ENCODE results near the gene CAMK1.

Gene CAMK1

GRCh38 chr3:9809239-9809614 is 39.5 kb upstream of the CAMK1 start:
- Histone ChIP-seq H3K79me2 (no peaks in the 10 kb centered on the region), H3K36me3 (ENCODE audit: control insufficient read depth, insufficient read depth, low read length) (no peaks in the 10 kb centered on the region)
- no peak for TF ChIP-seq CTCF (IDR thresholded peaks at IDR 0.05)

DNA sequence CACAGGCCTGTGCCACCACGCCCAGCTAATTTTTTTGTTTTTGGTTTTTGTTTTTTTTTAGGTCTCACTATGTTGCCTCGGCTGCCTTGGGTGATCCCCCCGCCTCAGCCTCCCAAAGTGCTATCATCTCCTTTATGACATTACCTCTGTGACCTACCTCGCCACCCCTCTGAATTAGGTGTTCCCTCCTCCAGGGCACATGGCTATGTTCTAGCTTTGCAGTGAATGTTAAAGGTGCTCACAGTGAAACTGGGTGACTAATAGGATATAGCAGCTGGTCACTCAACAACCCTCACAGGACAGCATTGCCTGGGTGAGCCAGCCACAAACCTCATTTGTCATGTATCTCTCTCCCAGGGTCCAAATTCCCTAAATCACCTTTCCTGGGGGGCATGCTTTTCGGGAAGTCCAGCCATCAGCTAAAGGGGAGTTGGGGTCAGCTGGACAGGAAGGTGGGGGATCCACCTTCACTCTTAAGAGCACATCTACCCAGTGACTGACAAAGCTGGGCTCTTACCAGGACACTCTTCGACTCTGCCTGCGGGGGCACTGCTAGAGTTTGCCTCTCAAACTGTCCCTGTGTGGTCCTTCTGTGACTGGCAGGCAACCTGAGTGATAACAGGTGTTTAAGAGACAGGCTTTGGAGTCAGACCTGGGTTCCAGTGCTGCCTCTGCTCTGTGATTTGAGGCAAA is 38.7 kb upstream of the CAMK1 start:
- Histone ChIP-seq H3K9ac (no peak overlapping the region), H3K9me3 (ENCODE audit: control insufficient read depth, low read length) (no peaks in the 10 kb centered on the region), H3K27ac (peak overlapping the region; percentile 76), H3K79me2 (no peaks in the 10 kb centered on the region), H3K27me3 (ENCODE audit: control insufficient read depth, insufficient read depth, low read length) (no peaks in the 10 kb centered on the region), H2AFZ (no peak overlapping the region), H3K4me3 (ENCODE audit: low read depth, low read length) (no peak overlapping the region), H3K4me2 (ENCODE audit: low read length) (no peak overlapping the region), H3K36me3 (ENCODE audit: control insufficient read depth, insufficient read depth, low read length) (no peaks in the 10 kb centered on the region), H3K4me1 (peaks cover 6% of the 10 kb centered on the region)
- no peak for TF ChIP-seq CTCF (IDR thresholded peaks at IDR 0.05)

More at GRCh38 chr3:9809239-9809614, 39.5 kb upstream of the CAMK1 start:
- Histone ChIP-seq H3K27ac (peak overlapping the region; percentile 76), H3K4me1 (peaks cover 6% of the 10 kb centered on the region), H3K4me3 (ENCODE audit: low read depth, low read length) (peak overlapping the region; percentile 82), H3K9me3 (ENCODE audit: control insufficient read depth, low read length) (no peaks in the 10 kb centered on the region), H3K9ac (no peak overlapping the region), H3K27me3 (ENCODE audit: control insufficient read depth, insufficient read depth, low read length) (no peaks in the 10 kb centered on the region), H2AFZ (peak overlapping the region; percentile 79), H3K4me2 (ENCODE audit: low read length) (peak overlapping the region; percentile 95)

- H3K4me3 ChIP-seq (ENCODE audit: low read depth, low read length), result no peak overlapping the region
- no peaks in the 10 kb centered on the region for H3K27me3 ChIP-seq (ENCODE audit: control insufficient read depth, insufficient read depth, low read length)
- H3K4me2 ChIP-seq (ENCODE audit: low read length), result no peak overlapping the region
- H3K79me2 ChIP-seq, result peaks cover 2% of the 10 kb centered on the region
- H3K27ac ChIP-seq, result no peak overlapping the region
- no peak for TF ChIP-seq CTCF (IDR thresholded peaks at IDR 0.05)
- no peak overlapping the region for H3K9ac ChIP-seq
- H3K9me3 ChIP-seq (ENCODE audit: control insufficient read depth, low read length), result no peaks in the 10 kb centered on the region
- peaks cover 6% of the 10 kb centered on the region for H3K4me1 ChIP-seq
- H2AFZ ChIP-seq, result no peak overlapping the region
- H3K36me3 ChIP-seq (ENCODE audit: control insufficient read depth, insufficient read depth, low read length), result no peaks in the 10 kb centered on the region
These were observed 38.2 kb upstream of the CAMK1 start for GRCh38 chr3:9807981-9808344.

DNA sequence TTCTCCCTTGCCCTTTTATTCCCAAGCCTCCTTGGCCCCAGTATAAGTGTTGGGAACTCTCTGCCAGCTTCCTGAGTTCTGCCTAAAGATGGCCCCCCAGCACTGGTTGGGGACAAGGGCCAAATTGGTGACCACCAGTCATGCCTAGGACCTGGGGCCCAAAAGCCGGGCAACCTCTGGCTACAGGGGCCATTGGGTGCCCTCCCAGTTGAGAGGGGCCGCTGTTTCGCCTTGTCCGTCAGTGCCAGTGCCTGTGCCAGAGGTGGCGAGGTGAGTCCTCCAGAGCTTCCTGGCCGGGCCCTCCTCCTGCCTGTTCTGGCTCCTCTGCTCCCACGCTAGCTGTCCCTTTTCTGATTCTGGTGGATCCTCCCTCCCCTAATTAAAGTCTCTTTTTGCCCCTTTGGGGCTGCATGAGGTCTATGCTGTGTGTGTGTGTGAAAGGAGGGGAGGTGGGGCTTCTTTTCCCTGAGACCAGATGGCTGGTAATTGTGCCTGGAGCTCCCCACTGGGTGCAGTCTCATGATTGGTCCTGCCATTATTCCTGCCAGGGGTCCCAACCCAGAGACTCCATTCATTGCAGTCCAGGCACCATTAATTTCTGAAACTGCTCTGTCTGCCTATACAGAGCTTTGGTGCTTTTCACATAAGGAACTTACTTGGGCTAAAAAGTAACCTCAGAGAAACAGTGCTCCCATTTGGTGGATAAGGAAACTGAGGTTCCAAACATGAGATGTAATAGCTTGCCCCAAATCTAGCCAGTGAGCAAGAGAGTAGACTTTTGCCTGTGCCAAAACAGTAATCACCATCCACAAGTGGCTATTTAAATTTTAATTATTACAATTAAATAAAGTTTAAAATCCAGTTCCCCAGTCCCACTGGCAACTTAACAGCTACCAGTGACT is 37.2 kb upstream of the CAMK1 start:
- Histone ChIP-seq H3K4me1 (peaks cover 6% of the 10 kb centered on the region), H3K9me3 (ENCODE audit: control insufficient read depth, low read length) (no peaks in the 10 kb centered on the region), H3K79me2 (peaks cover 2% of the 10 kb centered on the region), H3K27me3 (ENCODE audit: control insufficient read depth, insufficient read depth, low read length) (no peaks in the 10 kb centered on the region), H3K36me3 (ENCODE audit: control insufficient read depth, insufficient read depth, low read length) (no peaks in the 10 kb centered on the region), H3K27ac (no peak overlapping the region), H3K4me2 (ENCODE audit: low read length) (no peak overlapping the region), H3K9ac (no peak overlapping the region), H2AFZ (no peak overlapping the region), H3K4me3 (ENCODE audit: low read depth, low read length) (no peak overlapping the region)
- TF ChIP-seq CTCF (IDR thresholded peaks at IDR 0.05), result no peak

All from parathyroid adenoma (tissue), 2 donors.